T-helper 9 cell (primary cell): ENCODE results near the gene DNAJB7.
"Not testable (repeated sequence)": the region's sequence is repeated elsewhere in the genome, so short reads cannot be mapped to it uniquely, and the experiment has no call there.

Source experiments
- DNase-seq: peaks from one replicate; pipeline ENCODE4 v3.0.0-alpha.2; 2020
- total RNA-seq, 2 donors: gene quantifications; one replicate each; lab custom pipeline; 2026; lab: John Stamatoyannopoulos, UW

Gene DNAJB7
- 0 reads per million in 2 donors for total RNA-seq

DNA sequence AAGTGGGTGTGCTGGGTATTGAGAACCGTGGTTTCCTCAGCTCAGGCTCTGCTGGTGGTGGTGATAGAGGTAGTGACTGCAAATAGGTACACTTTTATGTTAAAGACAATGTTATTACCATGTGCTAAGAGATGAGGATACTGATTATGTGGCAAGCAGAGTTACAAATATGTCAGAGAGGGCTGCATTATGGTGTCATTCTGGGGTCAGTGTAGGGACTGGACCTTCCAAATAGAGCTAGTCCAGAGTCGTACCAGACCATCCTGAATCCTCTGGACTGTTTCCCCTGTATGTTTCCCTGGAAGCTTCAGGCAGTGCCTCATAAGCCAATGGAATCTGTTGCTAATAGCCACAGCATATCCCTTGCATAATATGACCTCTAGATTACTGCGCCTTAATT is at the start of gene DNAJB7:
DNAJB7 (minus strand) TSS at position 101 of the 400 bp plus-strand sequence. CDS start 119 bp downstream, outside the sequence.
- DNase-seq, result no peak

GRCh38 chr22:40908895-40909294 is 47.0 kb upstream of the DNAJB7 start:
- no peak for DNase-seq

GRCh38 chr22:40904101-40904500 is 42.2 kb upstream of the DNAJB7 start:
- no peak for DNase-seq

DNA sequence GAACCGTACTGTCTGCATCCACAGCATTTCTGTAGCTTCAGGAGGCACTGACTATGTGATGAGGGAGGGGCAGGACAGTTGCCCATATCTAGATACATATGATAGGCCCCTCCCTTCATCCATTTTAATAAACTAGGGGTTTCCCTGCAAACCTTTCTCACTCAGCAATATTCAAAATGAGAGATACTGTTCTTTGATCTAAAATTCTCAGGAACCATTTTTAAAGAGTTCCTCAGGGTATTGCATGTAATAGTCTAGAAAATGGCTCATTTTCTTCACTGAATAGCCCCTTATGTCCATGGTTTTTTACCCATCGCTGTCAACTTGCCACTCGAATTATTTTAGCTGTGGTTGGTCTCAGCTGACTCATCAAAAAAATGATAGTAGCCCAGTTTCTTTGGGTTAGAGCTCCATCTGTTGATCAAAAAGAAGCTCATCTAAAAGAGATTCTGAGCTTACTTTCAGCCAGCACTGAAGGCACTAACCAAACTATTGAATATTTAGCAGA is 37.0 kb upstream of the DNAJB7 start:
- DNase-seq, result no peak

GRCh38 chr22:40894417-40894816 is 32.5 kb upstream of the DNAJB7 start:
- no peak for DNase-seq

GRCh38 chr22:40890881-40891280 is 29.0 kb upstream of the DNAJB7 start:
- DNase-seq, result no peak

DNA sequence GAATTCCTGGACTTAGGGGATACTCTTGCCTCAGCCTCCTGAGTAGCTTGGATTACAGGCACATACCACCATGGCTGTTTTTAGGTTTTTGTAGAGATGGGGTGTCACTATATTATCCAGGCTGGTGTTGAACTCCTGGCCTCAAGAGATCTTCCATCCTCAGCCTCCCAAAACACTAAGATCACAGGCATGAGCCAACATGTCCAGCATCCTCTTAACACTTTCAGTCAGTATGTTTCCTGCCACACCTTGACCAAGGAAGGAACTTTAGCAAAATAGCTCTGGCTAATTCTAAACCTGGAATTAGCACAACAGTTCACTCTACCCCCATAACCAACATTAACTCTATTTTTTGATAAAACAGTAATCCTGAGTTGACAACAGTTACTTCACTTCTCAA is 27.2 kb upstream of the DNAJB7 start:
- no peak for DNase-seq

DNA sequence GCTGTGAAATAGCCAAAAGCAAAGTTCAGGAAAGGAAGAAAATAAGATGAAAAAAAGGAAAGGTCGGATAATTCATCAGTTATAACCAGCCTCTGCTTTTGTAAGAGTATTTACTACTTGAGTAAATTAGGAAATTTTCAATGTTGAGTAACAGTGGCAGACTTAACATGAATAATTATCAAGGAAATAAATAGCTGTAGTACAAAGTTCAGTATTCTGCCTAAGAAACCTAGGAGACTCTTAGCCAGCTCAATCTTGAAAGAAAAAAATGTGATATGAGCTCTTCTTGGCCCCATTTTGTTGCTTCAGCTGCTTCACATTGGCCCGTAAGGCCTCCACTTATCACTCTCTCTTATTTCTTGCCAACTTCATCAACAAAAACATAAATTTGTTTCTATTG is 17.0 kb upstream of the DNAJB7 start:
- DNase-seq, result no peak

DNA sequence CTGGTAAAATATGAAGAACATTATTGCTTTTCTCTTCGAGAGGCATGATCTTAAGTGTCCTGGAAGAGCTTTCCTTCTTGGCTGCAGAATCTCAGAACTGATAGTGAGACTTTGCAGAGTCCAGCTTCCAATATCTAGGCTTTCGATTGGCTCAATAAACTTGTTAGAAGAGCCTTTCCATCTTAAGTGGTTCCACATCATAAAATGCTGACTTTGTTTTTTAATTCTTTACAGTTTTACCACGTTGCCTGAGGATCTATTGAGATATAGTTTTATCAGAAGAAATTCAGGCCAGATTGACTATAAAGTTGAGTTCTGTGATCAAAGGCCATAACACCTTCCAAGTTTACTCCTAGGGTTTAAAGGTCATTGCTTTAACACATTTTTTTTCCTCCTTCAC is 15.6 kb upstream of the DNAJB7 start:
- no peak for DNase-seq

GRCh38 chr22:40876907-40877306 is 15.0 kb upstream of the DNAJB7 start:
- DNase-seq, result no peak

- no peak for DNase-seq
Measured at GRCh38 chr22:40875111-40875510, 13.2 kb upstream of the DNAJB7 start.

DNA sequence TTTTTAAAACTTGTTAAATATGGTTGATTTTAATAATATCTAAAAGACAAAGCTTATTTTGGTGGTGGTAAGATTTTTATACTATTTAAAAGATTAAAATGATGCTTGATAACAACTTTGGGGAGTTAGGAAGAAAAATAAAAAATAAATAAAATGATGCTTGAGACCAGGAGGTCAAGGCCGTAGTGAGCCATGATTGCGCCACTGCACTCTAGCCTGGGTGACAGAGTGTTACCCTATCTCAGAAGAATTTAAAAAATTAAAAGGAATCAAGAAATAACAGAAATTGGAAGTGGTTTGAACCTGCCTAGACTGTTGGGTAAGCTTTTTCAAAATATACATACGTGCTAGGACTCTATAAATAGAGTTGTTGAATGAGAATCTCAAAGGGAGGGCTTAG is 12.1 kb upstream of the DNAJB7 start:
- no peak for DNase-seq

- not testable (repeated sequence) for DNase-seq
Measured at GRCh38 chr22:40868379-40868778, 6.5 kb upstream of the DNAJB7 start.

- no peak for DNase-seq
Measured at GRCh38 chr22:40867109-40867508, 5.2 kb upstream of the DNAJB7 start.

- DNase-seq, result no peak
Measured at GRCh38 chr22:40862537-40862936, 624 bp upstream of the DNAJB7 start.

DNA sequence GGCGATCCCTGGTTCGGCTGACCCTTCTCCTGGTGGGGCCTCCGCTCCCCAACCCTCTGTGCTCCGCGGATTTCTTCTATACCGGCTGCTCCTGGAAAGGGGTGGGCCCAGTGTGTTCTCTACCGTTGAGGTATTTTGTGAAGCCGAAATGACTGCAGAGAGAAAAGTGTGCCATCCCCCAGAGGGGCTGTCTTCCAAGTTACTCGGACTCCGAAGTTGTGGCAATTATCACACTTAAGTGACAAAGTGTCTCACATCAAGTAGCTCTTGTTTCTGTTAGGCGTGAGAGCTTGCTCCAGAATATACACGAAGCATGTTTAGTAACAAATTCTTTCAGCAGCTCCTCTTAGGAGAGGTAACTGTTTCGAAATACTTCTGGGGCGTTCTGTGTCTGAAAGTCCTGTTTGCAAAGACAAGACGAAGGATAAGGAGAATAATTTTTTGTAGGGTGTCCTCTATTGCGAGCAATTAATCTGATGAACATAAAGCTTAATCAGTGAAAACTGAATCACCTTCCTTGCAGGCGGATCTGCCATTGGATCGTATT is 4.5 kb downstream of the DNAJB7 start:
- DNase-seq, result no peak

- peak; percentile 96 for DNase-seq
Measured at GRCh38 chr22:40856513-40857308, 5.2 kb downstream of the DNAJB7 start, which contains the start of the genes ST13 and XPNPEP3. TSS of gene ST13 (minus strand) at chr22:40856639. CDS start at chr22:40856540, 99 bp downstream. TSS of gene XPNPEP3 (plus strand) at chr22:40857148. CDS start at chr22:40857182, 34 bp downstream.

DNA sequence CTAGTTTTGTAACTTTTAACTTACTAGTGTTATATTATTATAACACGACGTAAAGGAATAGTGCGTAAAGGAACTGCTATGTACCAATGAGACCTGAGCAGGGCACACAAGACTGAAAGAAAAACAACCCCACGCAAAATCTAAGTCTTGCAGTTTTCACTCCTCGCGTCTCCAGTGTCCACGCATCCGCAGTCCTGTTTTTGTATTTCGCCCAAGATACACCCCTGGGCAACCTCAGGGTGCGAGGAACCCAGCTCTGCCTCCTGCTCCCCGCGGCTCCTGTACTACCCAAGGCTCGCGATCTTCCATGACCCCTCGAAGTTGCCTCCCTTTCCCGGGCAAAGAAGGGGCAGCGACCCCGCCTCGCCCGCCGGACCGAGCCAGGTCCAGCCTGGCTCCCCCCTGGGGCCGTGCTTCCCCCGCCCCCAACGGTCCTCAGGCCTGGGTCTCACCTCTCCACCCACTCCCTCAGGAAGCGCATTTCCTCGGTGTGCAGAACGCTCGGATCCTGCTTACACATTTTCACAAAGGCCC is 5.9 kb downstream of the DNAJB7 start:
- no peak for DNase-seq

DNA sequence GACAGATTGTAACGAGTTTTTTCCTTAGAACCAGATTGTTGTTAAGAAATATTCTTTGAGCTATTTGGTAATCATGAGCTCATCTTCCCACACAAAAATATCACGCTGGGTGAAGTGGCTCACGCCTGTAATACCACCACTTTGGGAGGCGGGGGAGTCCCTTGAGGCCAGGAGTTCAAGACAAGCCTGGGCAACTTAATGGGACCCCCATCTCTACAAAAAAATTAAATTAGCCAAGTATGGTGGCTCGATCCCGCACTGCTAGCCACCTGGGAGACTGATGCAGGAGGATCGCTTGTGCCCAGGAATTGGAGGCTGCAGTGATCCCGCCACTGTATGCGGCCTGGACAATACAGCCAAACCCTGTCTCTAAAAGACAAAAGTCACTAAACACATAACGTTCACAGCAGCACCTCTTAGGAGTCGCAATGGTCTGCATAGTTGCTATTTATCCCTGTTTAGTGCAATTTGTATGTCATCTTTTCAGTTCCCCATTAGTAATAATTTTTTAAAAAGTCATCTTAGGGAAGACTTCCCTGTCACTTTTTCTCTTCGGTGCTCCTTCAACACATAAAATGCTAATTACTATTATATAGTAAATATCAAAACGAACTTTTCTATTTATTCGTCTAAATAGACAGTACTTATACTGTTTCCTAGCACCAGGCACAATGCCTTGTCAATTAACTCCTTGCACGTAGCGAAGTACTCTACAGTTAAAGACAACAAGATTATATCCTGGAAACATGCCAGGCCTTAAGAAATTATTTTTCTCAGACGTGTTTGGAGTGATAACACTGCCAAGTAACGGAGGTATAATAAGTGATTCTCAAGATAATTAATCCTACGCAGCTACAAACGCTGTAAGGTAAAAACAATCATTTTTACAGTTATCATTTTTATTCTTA is 6.6 kb downstream of the DNAJB7 start:
- no peak for DNase-seq

DNA sequence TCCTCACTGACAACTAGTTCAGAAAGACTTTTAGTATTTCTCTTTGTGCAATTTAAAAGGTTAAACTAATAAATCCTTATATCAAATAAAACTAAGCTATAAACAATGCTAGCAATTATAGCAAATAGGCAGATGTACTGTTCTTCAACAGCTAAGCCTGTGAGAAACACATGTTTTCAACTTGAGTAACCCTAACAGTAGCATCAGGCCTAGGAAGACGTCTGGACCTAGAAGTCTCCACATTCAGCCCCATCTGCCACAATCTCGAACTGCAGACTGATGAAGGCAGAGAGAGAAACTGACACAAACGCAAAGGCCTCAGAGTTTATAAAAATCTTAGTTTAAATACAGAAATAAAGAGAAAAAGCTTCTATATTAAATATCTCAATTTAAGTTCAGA is 8.0 kb downstream of the DNAJB7 start:
- DNase-seq, result no peak

DNA sequence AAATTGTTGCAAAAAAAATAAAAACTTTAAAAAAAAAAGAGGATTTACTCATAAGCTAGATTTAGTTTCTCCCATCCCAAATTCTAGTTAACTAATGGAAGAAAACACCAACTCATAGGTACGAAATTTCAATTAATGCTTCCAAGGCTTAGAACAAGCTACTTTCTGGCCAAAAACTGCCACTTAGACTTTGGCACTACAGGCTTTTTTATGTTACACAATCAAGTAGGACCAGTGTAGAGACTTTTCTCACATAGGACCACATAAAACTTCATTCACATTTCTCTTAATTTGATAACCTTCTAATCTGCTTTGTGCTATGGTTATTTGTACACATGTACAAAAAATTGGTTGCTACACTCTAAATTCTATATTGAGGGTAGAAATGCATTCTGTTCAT is 8.6 kb downstream of the DNAJB7 start:
- no peak for DNase-seq

DNA sequence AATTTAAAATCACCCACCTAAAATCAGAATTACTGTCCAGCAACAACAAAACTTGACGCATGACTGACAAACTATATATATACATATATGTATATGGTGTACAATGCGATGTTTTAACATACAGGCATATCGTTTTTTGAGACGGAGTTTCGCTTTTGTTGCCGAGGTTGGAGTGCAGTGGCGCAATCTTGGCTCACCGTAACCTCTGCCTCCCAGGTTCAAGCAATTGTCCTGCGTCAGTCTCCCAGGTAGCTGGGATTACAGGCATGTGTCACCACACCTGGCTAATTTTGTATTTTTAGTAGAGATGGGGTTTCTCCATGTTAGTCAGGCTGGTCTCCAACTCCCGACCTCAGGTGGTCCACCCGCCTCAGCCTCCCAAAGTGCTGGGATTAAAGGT is 16.1 kb downstream of the DNAJB7 start:
- not testable (repeated sequence) for DNase-seq

DNA sequence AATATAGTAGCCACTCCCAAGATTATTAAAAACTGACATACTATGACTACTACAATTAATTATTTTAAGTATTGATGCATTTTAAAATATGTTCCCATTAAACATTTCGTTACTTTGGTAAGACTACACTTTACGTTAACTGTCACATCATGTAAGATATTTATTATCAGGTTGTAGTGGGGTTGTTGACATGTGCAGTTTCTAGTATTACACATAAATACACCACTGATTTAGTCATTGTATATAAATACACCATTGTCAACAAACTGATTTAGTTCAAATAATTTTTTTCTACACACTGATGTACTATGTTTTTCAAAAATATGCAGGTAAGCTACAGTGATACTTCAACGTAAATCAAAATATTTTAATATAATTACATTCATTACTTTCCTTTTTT is 17.0 kb downstream of the DNAJB7 start:
- no peak for DNase-seq
